Endothelial cell of umbilical vein (primary cell): ENCODE results near the gene ARID5A. TPM values are rescaled to one million over a fixed set of nuclear protein-coding genes. Genes with fewer than 3 reads are reported as not detected.

Source experiments
- BruUV-seq: library from RNA; stranded (reverse); fragments of 400-500 nt; replicated peaks from 2 replicates; lab custom pipeline; 2021; lab: Mats Ljungman, UMichigan
- CTCF ChIA-PET: fragments of 300-600, 350-600 bp; sonication (Branson Sonifier 250); formaldehyde crosslinking; loops from one replicate; lab custom pipeline; 2021; ENCODE audit warnings: antibody characterized with exemption, inconsistent platforms; lab: Charles Lee
- POLR2A ChIA-PET: fragments of 300-600, 350-600 bp; sonication (Branson Sonifier 250); formaldehyde crosslinking; loops from one replicate; lab custom pipeline; 2021; ENCODE audit warnings: antibody characterized with exemption, inconsistent platforms; lab: Charles Lee
- DNase-seq: peaks from one replicate; pipeline ENCODE4 v3.0.0-alpha.2; 2011; ENCODE audit warnings: low read depth, low spot score
- FAIRE-seq: peaks from 2 replicates; lab custom pipeline; 2011; peaks lifted over from hg19 to GRCh38; lab: Jason Lieb, UNC
- H2AFZ ChIP-seq: 2 replicates; pipeline ENCODE4 v1.6.0; 2012; ENCODE audit warnings: low read depth, low read length, control low read depth, inconsistent platforms
- H3K27ac ChIP-seq: 2 replicates; pipeline ENCODE4 v1.5.1; 2011; ENCODE audit warnings: low read depth, mild to moderate bottlenecking, control low read depth, low read length, moderate library complexity; ENCODE audit not compliant: insufficient read depth
- H3K27me3 ChIP-seq, 2 experiments: 2 replicates each; pipeline versions ENCODE4 v1.6.0 to v1.6.1; 2011; ENCODE audit warnings: low read length in 2 of 2, mixed read lengths in 1 of 2; ENCODE audit not compliant: control insufficient read depth in 2 of 2, insufficient read depth in 2 of 2
- H3K36me3 ChIP-seq, 2 experiments: 2 replicates in 1 of 2; 3 replicates in 1 of 2; pipeline ENCODE4 v1.5.1; 2011; ENCODE audit warnings: low read length in 2 of 2, mild to moderate bottlenecking in 1 of 2, moderate library complexity in 1 of 2; ENCODE audit not compliant: control insufficient read depth in 2 of 2, insufficient read depth in 2 of 2; ENCODE audit errors: extremely low read depth in 1 of 2
- H3K4me1 ChIP-seq: 3 replicates; pipeline ENCODE4 v1.5.1; 2011; ENCODE audit warnings: mild to moderate bottlenecking, low read length; ENCODE audit not compliant: control insufficient read depth, insufficient read depth; ENCODE audit errors: extremely low read depth
- H3K4me2 ChIP-seq: 2 replicates; pipeline ENCODE4 v1.6.1; 2011; ENCODE audit warnings: low read length, control low read depth, mixed read lengths; ENCODE audit not compliant: insufficient read depth
- H3K4me3 ChIP-seq, 3 experiments: fragments of 200-600 bp in 1 of 3; sonication (generic), shearing (Covaris generic) in 1 of 3; replicated peaks in 1 of 3; 2 replicates each; pipeline ENCODE4 v1.5.1; 2011 to 2016; ENCODE audit warnings: control low read depth in 3 of 3, low read length in 3 of 3, mild to moderate bottlenecking in 2 of 3, inconsistent platforms in 1 of 3, low read depth in 1 of 3, moderate library complexity in 1 of 3; ENCODE audit not compliant: insufficient read depth in 1 of 3
- H3K79me2 ChIP-seq: 2 replicates; pipeline ENCODE4 v1.6.0; 2012; ENCODE audit warnings: low read length, inconsistent platforms; ENCODE audit not compliant: control insufficient read depth, insufficient read depth
- H3K9ac ChIP-seq: replicated peaks from 2 replicates; pipeline ENCODE3; 2011; ENCODE audit warnings: low read length, control low read depth; ENCODE audit not compliant: insufficient read depth; ENCODE audit errors: extremely low read depth
- H3K9me1 ChIP-seq: replicated peaks from 3 replicates; pipeline ENCODE4 v1.6.0; 2011; ENCODE audit warnings: mild to moderate bottlenecking, low read length; ENCODE audit not compliant: control insufficient read depth, insufficient read depth; ENCODE audit errors: extremely low read depth
- H3K9me3 ChIP-seq: replicated peaks from 2 replicates; pipeline ENCODE4 v1.5.1; 2012; ENCODE audit warnings: low read length, inconsistent platforms; ENCODE audit not compliant: control insufficient read depth, insufficient read depth
- H4K20me1 ChIP-seq: replicated peaks from 2 replicates; pipeline ENCODE3; 2011; ENCODE audit warnings: mild to moderate bottlenecking, low read length; ENCODE audit not compliant: control insufficient read depth, insufficient read depth; ENCODE audit errors: extremely low read depth
- CTCF ChIP-seq, 2 donors: IDR thresholded peaks; 1 replicate in 1 of 2; 2 replicates in 1 of 2; pipeline ENCODE4 v1.5.1; 2011; ENCODE audit warnings: low read length in 2 of 2, mild to moderate bottlenecking in 2 of 2, moderate library complexity in 2 of 2, control low read depth in 1 of 2, inconsistent platforms in 1 of 2, low read depth in 1 of 2; ENCODE audit not compliant: insufficient read depth in 1 of 2; ENCODE audit errors: extremely low read depth in 1 of 2
- EZH2 ChIP-seq: IDR thresholded peaks from 2 replicates; pipeline ENCODE4 v1.6.1; 2012; ENCODE audit warnings: borderline replicate concordance, low read depth, mild to moderate bottlenecking, moderate library complexity, low read length, inconsistent platforms; ENCODE audit not compliant: severe bottlenecking
- FOS ChIP-seq: IDR thresholded peaks from 2 replicates; pipeline ENCODE4 v1.6.1; 2011; ENCODE audit warnings: mild to moderate bottlenecking, low read length, moderate library complexity, borderline replicate concordance; ENCODE audit not compliant: insufficient read depth
- GATA2 ChIP-seq: IDR thresholded peaks from 2 replicates; pipeline ENCODE4 v1.7.0; 2011; ENCODE audit warnings: low read depth, mild to moderate bottlenecking, moderate library complexity, mixed read lengths, low read length; ENCODE audit not compliant: insufficient read length, insufficient read depth
- JUN ChIP-seq: IDR thresholded peaks from 2 replicates; pipeline ENCODE4 v1.6.1; 2011; ENCODE audit warnings: borderline replicate concordance, low read depth; ENCODE audit not compliant: insufficient read length, insufficient read depth
- MAX ChIP-seq: IDR thresholded peaks from 2 replicates; pipeline ENCODE4 v1.6.1; 2011; ENCODE audit not compliant: insufficient read depth, insufficient read length
- MYC ChIP-seq: IDR thresholded peaks from one replicate; pipeline ENCODE4 v1.6.1; 2011; ENCODE audit warnings: mild to moderate bottlenecking, low read depth, low read length
- POLR2A ChIP-seq: IDR thresholded peaks from 2 replicates; pipeline ENCODE4 v1.6.1; 2012; ENCODE audit warnings: low read depth, mild to moderate bottlenecking, control low read depth, low read length
- POLR2AphosphoS5 ChIP-seq: IDR thresholded peaks from 2 replicates; pipeline ENCODE4 v1.6.1; 2012; ENCODE audit warnings: low read depth, mild to moderate bottlenecking, control low read depth, low read length, moderate library complexity; ENCODE audit not compliant: insufficient read depth
- dilution Hi-C: fragments of 300-500 bp; cut with MboI; formaldehyde crosslinking; loops from one replicate; pipeline ENCODE4 v1.15.0; 2019; ENCODE audit warnings: low sequenced_read_pairs; ENCODE audit not compliant: extremely low pct_ligation_motif_present
- intact Hi-C: fragments of 100-400 bp; cut with micrococcal nuclease; formaldehyde crosslinking; loops from one replicate; pipeline ENCODE4 v1.10.0; 2022
- polyA plus RNA-seq, 4 experiments: library from polyadenylated mRNA; depleted of rRNA in 3 of 4; stranded (reverse) in 3 of 4; unstranded in 1 of 4; fragments of >200 nt; gene quantifications; 2 replicates each; pipeline versions ENCODE4 v1.2.1 to v1.2.3, GENCODE V29; 2011 to 2012; ENCODE audit warnings: missing spikeins in 1 of 4
- total RNA-seq: library from RNA; stranded (reverse); gene quantifications from 2 replicates; pipeline ENCODE4 v1.2.3, GENCODE V29; 2021

Gene ARID5A
- total and polyA plus RNA-seq, 2 donors (not counting 3 experiments of a cell fraction or from before 2014, with no cell fraction given) = 18.0 to 24.7 TPM

- CTCF ChIA-PET = interaction anchor here (4.5 to 11.6 kb wide), 3 partner anchors 13 to 41 kb away, joined by 59 to 130 read pairs (median 101); partner anchors contain the start of gene ARID5A
- H3K4me2 ChIP-seq = no peak overlapping the region
- intact Hi-C loops = no loop called here
- dilution Hi-C loops = no loop called here
- H3K27ac ChIP-seq = no peak overlapping the region
- no peaks in the 10 kb centered on the region for H3K9me1 ChIP-seq
- TF ChIP-seq MAX (no peak), POLR2A (no peak), MYC (no peak), JUN (no peak), EZH2 (no peak), FOS (no peak), POLR2AphosphoS5 (no peak), GATA2 (no peak), CTCF (IDR thresholded peaks at IDR 0.05; ENCODE audit: extremely low read depth in 1 of 2, insufficient read depth in 1 of 2, low read depth in 1 of 2, low read length in 2 of 2) (no peak)
- DNase-seq = no peak
- POLR2A ChIA-PET = no interaction called here
- H3K4me3 ChIP-seq = no peak overlapping the region
- no peaks in the 10 kb centered on the region for H3K9me3 ChIP-seq
- no peak overlapping the region for H3K9ac ChIP-seq
- H3K27me3 ChIP-seq = no peaks in the 10 kb centered on the region
- BruUV-seq = no TSS peak
- peaks cover 0 to 41% of the 10 kb centered on the region in 2 experiments for H3K36me3 ChIP-seq
- H2AFZ ChIP-seq = no peak overlapping the region
- no peaks in the 10 kb centered on the region for H4K20me1 ChIP-seq
- FAIRE-seq = no peak
- no peaks in the 10 kb centered on the region for H3K4me1 ChIP-seq
- no peaks in the 10 kb centered on the region for H3K79me2 ChIP-seq
These were observed 15.2 kb downstream of the ARID5A start for GRCh38 chr2:96551605-96552314.
